Gastrocnemius medialis (tissue), 4 donors: ENCODE data around the gene GPRC5A.

Experiments
- POLR2A ChIP-seq, 2 donors: fragments of 450-650 bp; IDR thresholded peaks; one replicate each; pipeline ENCODE4 v1.6.1; 2017; ENCODE audit warnings: antibody characterized with exemption in 2 of 2, mild to moderate bottlenecking in 2 of 2, moderate library complexity in 2 of 2
- TF ChIP-seq, protein P1 (sequence below), 5 experiments: fragments of 450-650 bp in 3 of 5; fragments of 200-600 bp in 2 of 5; sonication (generic) in 2 of 5; IDR thresholded peaks in 4 of 5; conservative IDR thresholded peaks in 1 of 5; 1 replicate in 4 of 5; 2 replicates in 1 of 5; pipeline ENCODE4 v1.5.1; 2016 to 2019; ENCODE audit warnings: antibody characterized with exemption in 5 of 5, mild to moderate bottlenecking in 3 of 5, moderate library complexity in 3 of 5

DNA sequence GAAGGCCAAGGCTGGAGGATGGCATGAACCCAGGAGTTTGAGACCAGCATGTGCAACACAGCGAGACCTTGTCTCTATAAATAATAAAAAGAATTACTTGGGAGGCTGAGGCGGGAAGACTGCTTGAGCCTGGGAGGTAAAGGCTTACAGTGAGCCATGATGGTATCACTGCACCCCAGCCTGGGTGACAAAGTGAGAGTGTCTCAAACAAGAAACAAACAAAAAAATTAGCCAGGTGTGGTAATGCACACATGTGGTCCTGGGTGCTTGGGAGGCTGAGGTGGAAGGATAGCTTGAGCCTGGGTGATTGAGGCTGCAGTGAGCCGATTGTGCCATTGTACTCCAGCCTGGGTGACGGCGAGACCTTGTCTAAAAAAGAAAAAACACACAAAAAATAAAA is 1.7 kb upstream of the GPRC5A start:
- TF ChIP-seq, protein P1, sequence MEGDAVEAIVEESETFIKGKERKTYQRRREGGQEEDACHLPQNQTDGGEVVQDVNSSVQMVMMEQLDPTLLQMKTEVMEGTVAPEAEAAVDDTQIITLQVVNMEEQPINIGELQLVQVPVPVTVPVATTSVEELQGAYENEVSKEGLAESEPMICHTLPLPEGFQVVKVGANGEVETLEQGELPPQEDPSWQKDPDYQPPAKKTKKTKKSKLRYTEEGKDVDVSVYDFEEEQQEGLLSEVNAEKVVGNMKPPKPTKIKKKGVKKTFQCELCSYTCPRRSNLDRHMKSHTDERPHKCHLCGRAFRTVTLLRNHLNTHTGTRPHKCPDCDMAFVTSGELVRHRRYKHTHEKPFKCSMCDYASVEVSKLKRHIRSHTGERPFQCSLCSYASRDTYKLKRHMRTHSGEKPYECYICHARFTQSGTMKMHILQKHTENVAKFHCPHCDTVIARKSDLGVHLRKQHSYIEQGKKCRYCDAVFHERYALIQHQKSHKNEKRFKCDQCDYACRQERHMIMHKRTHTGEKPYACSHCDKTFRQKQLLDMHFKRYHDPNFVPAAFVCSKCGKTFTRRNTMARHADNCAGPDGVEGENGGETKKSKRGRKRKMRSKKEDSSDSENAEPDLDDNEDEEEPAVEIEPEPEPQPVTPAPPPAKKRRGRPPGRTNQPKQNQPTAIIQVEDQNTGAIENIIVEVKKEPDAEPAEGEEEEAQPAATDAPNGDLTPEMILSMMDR (IDR thresholded peaks at IDR 0.05 in 4 of 5, conservative IDR thresholded peaks at IDR 0.05 in 1 of 5): no peak
- no peak for TF ChIP-seq POLR2A (IDR thresholded peaks at IDR 0.05)
